Measurements from ENCODE around the gene TOLLIP. TPM values are rescaled to one million over a fixed set of nuclear protein-coding genes. Genes with fewer than 3 reads are reported as not detected.

TOLLIP gene
- total and polyA plus RNA-seq, 9 of the 15 experiments (the other 6 are each of a cell fraction or from before 2014, with no cell fraction given), result 0.23 to 22.8 (median 7.1) TPM

- TF ChIP-seq MYC (IDR thresholded peaks at IDR 0.05; ENCODE audit: low read depth, low read length), result no peak
- no peak for TF ChIP-seq MYC (CRISPR knock-in tag; IDR thresholded peaks at IDR 0.05; ENCODE audit: borderline replicate concordance, low read depth)
Observed at GRCh38 chr11:1287928-1288327, 21.5 kb downstream of the TOLLIP start (continued).

GRCh38 chr11:1285876-1286275 is 23.6 kb downstream of the TOLLIP start:
- POLR2A ChIA-PET, result no interaction called here
- no peak for DNase-seq (ENCODE audit: extremely low read depth in 1 of 4, low spot score in 3 of 4)
- H3K4me3 ChIP-seq, result no peak overlapping the region
- no peaks in the 10 kb centered on the region for H3K79me2 ChIP-seq (ENCODE audit: control insufficient read depth, insufficient read depth, low read length)
- H3K27me3 ChIP-seq (ENCODE audit: control insufficient read depth in 2 of 2, insufficient read depth in 2 of 2, low read length in 2 of 2), result no peaks in the 10 kb centered on the region
- no peaks in the 10 kb centered on the region for H4K20me1 ChIP-seq (replicated peaks; ENCODE audit: control insufficient read depth, insufficient read depth, low read length)
- no peak overlapping the region for H3K9ac ChIP-seq (ENCODE audit: insufficient read depth in 1 of 2, low read depth in 2 of 2, low read length in 2 of 2)
- peaks cover 2% of the 10 kb centered on the region; the same call in 1 of the 2 replicates for H3K9me3 ChIP-seq (replicated peaks; ENCODE audit: control insufficient read depth, insufficient read depth, low read depth, low read length)
- intact Hi-C loops (cut with micrococcal nuclease) (no loop called here), in situ Hi-C loops (cut with MboI) (no loop called here)
- H3K4me1 ChIP-seq (replicated peaks in 1 of 2; ENCODE audit: control insufficient read depth in 2 of 2, insufficient read depth in 2 of 2, low read length in 2 of 2), result peaks cover 0 to under 1% of the 10 kb centered on the region in 2 experiments; a peak in 1 of 5 replicates
- TF ChIP-seq HDGF (IDR thresholded peaks at IDR 0.05), result no peak
- TF ChIP-seq CAMTA2 (CRISPR knock-in tag; conservative IDR thresholded peaks at IDR 0.05), result no peak
- no peak for TF ChIP-seq MTA2 (IDR thresholded peaks at IDR 0.05; ENCODE audit: low read depth)
- TF ChIP-seq ZFP30 (CRISPR knock-in tag; IDR thresholded peaks at IDR 0.05; ENCODE audit: borderline replicate concordance), result no peak
- no peak for TF ChIP-seq HNRNPUL1 (IDR thresholded peaks at IDR 0.05; ENCODE audit: low read length)
- no peak for TF ChIP-seq SRSF7 (optimal IDR thresholded peaks at IDR 0.05; ENCODE audit: low read depth, low read length)
- no peak for TF ChIP-seq HNRNPLL (IDR thresholded peaks at IDR 0.05; ENCODE audit: low read depth, low read length, poor library complexity, severe bottlenecking)
- no peak for TF ChIP-seq TCF3 (CRISPR knock-in tag; IDR thresholded peaks at IDR 0.05)
- TF ChIP-seq SIRT6 (IDR thresholded peaks at IDR 0.05; ENCODE audit: low read depth, low read length), result no peak
- CTCF ChIA-PET (ENCODE audit: low intra/inter-chr PET ratio), result no interaction called here
- H2AFZ ChIP-seq (ENCODE audit: low read depth, low read length), result no peak overlapping the region
- H3K36me3 ChIP-seq (ENCODE audit: control insufficient read depth, insufficient read depth, low read length), result peaks cover 68% of the 10 kb centered on the region; the same call in 1 of the 3 replicates
- H3K27ac ChIP-seq (ENCODE audit: extremely low read depth, low read depth, low read length), result no peak overlapping the region
- H3K9me1 ChIP-seq (ENCODE audit: control insufficient read depth, insufficient read depth, low read length), result no peaks in the 10 kb centered on the region
- FAIRE-seq, result no peak
- ATAC-seq, result no peak
- WGBS (ENCODE audit: insufficient coverage, low coverage, missing lambda C conversion rate), result 96% methylated on average over 9 of the region's 17 CpGs
- BruUV-seq (replicated peaks), result no TSS peak
- H3K4me2 ChIP-seq (ENCODE audit: insufficient read depth, low read length), result no peak overlapping the region

Data from K562 (cell line).